CD14-positive monocyte (primary cell): ENCODE results near the gene ARHGAP21. TPM values are rescaled to one million over a fixed set of nuclear protein-coding genes. Genes with fewer than 3 reads are reported as not detected.

Experiments used
- DNase-seq, 3 donors: peaks; one replicate each; pipeline ENCODE4 v3.0.0-alpha.2; 2011 to 2022
- H2AFZ ChIP-seq: 2 replicates; pipeline ENCODE4 v1.6.0; 2012; ENCODE audit warnings: mild to moderate bottlenecking, low read depth, low read length, inconsistent platforms; ENCODE audit not compliant: insufficient read depth, poor library complexity, severe bottlenecking
- H3K27ac ChIP-seq, 2 donors: 1 replicate in 1 of 2; 2 replicates in 1 of 2; pipeline ENCODE4 v1.5.1; 2012 to 2013; ENCODE audit warnings: low read length in 2 of 2, control low read depth in 1 of 2, inconsistent platforms in 1 of 2, low read depth in 1 of 2, mild to moderate bottlenecking in 1 of 2
- H3K27me3 ChIP-seq, 2 donors: one replicate each; pipeline versions ENCODE4 v1.6.0 to v1.6.1; 2011 to 2013; ENCODE audit warnings: low read length in 2 of 2; ENCODE audit not compliant: control insufficient read depth in 2 of 2, insufficient read depth in 2 of 2
- H3K36me3 ChIP-seq, 2 donors: replicated peaks in 1 of 2; 1 replicate in 1 of 2; 2 replicates in 1 of 2; pipeline versions ENCODE4 v1.5.1 to v1.6.1; 2012 to 2013; ENCODE audit warnings: low read length in 2 of 2, control low read depth in 1 of 2, inconsistent platforms in 1 of 2, mild to moderate bottlenecking in 1 of 2; ENCODE audit not compliant: insufficient read depth in 2 of 2, control insufficient read depth in 1 of 2
- H3K4me1 ChIP-seq, 2 donors: 1 replicate in 1 of 2; 2 replicates in 1 of 2; pipeline versions ENCODE4 v1.5.1 to v1.6.1; 2012 to 2013; ENCODE audit warnings: low read length in 2 of 2, control low read depth in 1 of 2, inconsistent platforms in 1 of 2, mild to moderate bottlenecking in 1 of 2, moderate library complexity in 1 of 2; ENCODE audit not compliant: insufficient read depth in 2 of 2, control insufficient read depth in 1 of 2
- H3K4me2 ChIP-seq: replicated peaks from 2 replicates; pipeline ENCODE3; 2012; ENCODE audit warnings: low read length, moderate library complexity, mild to moderate bottlenecking; ENCODE audit not compliant: poor library complexity, severe bottlenecking; ENCODE audit errors: extremely low read depth
- H3K4me3 ChIP-seq, 3 experiments: fragments of 200-600 bp in 1 of 3; sonication (generic) in 1 of 3; replicated peaks in 1 of 3; 1 replicate in 2 of 3; 2 replicates in 1 of 3; pipeline ENCODE4 v1.5.1; 2011 to 2013; ENCODE audit warnings: low read length in 3 of 3, mild to moderate bottlenecking in 3 of 3, control low read depth in 2 of 3, low read depth in 2 of 3, inconsistent platforms in 1 of 3, moderate library complexity in 1 of 3
- H3K79me2 ChIP-seq: 2 replicates; pipeline ENCODE4 v1.6.0; 2012; ENCODE audit warnings: mild to moderate bottlenecking, control low read depth, inconsistent platforms, low read length, moderate library complexity; ENCODE audit not compliant: insufficient read depth
- H3K9ac ChIP-seq: 2 replicates; pipeline ENCODE4 v1.6.0; 2017; ENCODE audit warnings: low read length, mild to moderate bottlenecking; ENCODE audit not compliant: insufficient read depth, poor library complexity, severe bottlenecking
- H3K9me3 ChIP-seq, 2 donors: replicated peaks in 1 of 2; 1 replicate in 1 of 2; 2 replicates in 1 of 2; pipeline versions ENCODE4 v1.5.1 to v1.6.1; 2012 to 2013; ENCODE audit warnings: low read length in 2 of 2, control low read depth in 1 of 2; ENCODE audit not compliant: control insufficient read depth in 1 of 2, insufficient read depth in 1 of 2
- H4K20me1 ChIP-seq: 2 replicates; pipeline ENCODE4 v1.6.0; 2012; ENCODE audit warnings: mild to moderate bottlenecking, low read length, control low read depth, moderate library complexity; ENCODE audit not compliant: insufficient read depth
- H3K27ac Mint-ChIP-seq, 7 donors: one replicate each; pipeline ENCODE4 v1.8.0; 2020; ENCODE audit warnings: mild to moderate bottlenecking in 7 of 7, mixed read lengths in 7 of 7, moderate library complexity in 6 of 7, inconsistent platforms in 2 of 7
- H3K27me3 Mint-ChIP-seq, 3 donors: one replicate each; pipeline ENCODE4 v1.8.0; 2021 to 2022; ENCODE audit warnings: low read depth in 3 of 3, mild to moderate bottlenecking in 3 of 3, mixed read lengths in 3 of 3, moderate library complexity in 3 of 3, inconsistent platforms in 1 of 3
- H3K36me3 Mint-ChIP-seq, 2 donors: one replicate each; pipeline ENCODE4 v1.8.0; 2020; ENCODE audit warnings: mixed read lengths in 2 of 2, inconsistent platforms in 1 of 2, mild to moderate bottlenecking in 1 of 2
- H3K4me1 Mint-ChIP-seq: one replicate; pipeline ENCODE4 v1.8.0; 2020; ENCODE audit warnings: mild to moderate bottlenecking, mixed read lengths
- H3K4me3 Mint-ChIP-seq, 2 donors: one replicate each; pipeline ENCODE4 v1.8.0; 2020; ENCODE audit warnings: mild to moderate bottlenecking in 2 of 2, mixed read lengths in 2 of 2, moderate library complexity in 1 of 2
- H3K9me3 Mint-ChIP-seq, 7 donors: one replicate each; pipeline ENCODE4 v1.8.0; 2020 to 2022; ENCODE audit warnings: mixed read lengths in 7 of 7, mild to moderate bottlenecking in 6 of 7, moderate library complexity in 6 of 7, inconsistent platforms in 2 of 7
- WGBS: methylation state at CpG from one replicate; pipeline ENCODE4 v1.1.5; 2013; ENCODE audit warnings: missing lambda C conversion rate; ENCODE audit not compliant: insufficient coverage; 5-methylcytosine and 5-hydroxymethylcytosine counted together
- intact Hi-C, 2 donors: fragments of 100-400 bp; cut with micrococcal nuclease; formaldehyde crosslinking; loops; one replicate each; pipeline versions ENCODE4 v1.15.0 to v1.15.1; 2023
- polyA plus RNA-seq, 3 donors: library from polyadenylated mRNA; depleted of rRNA in 1 of 3; unstranded in 2 of 3; stranded (reverse) in 1 of 3; fragments of 300-500 nt in 2 of 3; fragments of >200 nt in 1 of 3; fragmentation: Illumina TruSeq in 2 of 3; gene quantifications; 1 replicate in 2 of 3; 2 replicates in 1 of 3; pipeline ENCODE4 v1.2.3, GENCODE V29; 2012 to 2021
- TF ChIP-seq, protein P1 (sequence below): fragments of 200-600 bp; IDR thresholded peaks from one replicate; pipeline ENCODE4 v1.8.0; 2022; ENCODE audit warnings: antibody characterized with exemption, mild to moderate bottlenecking

The ARHGAP21 gene
- polyA plus RNA-seq, 3 donors = 2.1 to 20.0 (median 3.4) TPM

GRCh38 chr10:24756283-24756682, 32.6 kb upstream of the ARHGAP21 start:
- H3K9ac ChIP-seq = no peak overlapping the region
- TF ChIP-seq, protein P1, sequence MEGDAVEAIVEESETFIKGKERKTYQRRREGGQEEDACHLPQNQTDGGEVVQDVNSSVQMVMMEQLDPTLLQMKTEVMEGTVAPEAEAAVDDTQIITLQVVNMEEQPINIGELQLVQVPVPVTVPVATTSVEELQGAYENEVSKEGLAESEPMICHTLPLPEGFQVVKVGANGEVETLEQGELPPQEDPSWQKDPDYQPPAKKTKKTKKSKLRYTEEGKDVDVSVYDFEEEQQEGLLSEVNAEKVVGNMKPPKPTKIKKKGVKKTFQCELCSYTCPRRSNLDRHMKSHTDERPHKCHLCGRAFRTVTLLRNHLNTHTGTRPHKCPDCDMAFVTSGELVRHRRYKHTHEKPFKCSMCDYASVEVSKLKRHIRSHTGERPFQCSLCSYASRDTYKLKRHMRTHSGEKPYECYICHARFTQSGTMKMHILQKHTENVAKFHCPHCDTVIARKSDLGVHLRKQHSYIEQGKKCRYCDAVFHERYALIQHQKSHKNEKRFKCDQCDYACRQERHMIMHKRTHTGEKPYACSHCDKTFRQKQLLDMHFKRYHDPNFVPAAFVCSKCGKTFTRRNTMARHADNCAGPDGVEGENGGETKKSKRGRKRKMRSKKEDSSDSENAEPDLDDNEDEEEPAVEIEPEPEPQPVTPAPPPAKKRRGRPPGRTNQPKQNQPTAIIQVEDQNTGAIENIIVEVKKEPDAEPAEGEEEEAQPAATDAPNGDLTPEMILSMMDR = no peak
- no peak overlapping the region for H3K4me3 ChIP-seq
- Mint-ChIP-seq H3K27me3 (peaks cover 2 to 6% (median 2%) of the 10 kb centered on the region in 3 donors), H3K4me1 (no peaks in the 10 kb centered on the region), H3K4me3 (no peak overlapping the region), H3K36me3 (no peaks in the 10 kb centered on the region), H3K27ac (no peak overlapping the region), H3K9me3 (peaks cover 0 to 12% (median 4%) of the 10 kb centered on the region in 7 donors)
- H3K79me2 ChIP-seq = no peaks in the 10 kb centered on the region
- no CpG with 5 or more reads among the region's 1 CpG for WGBS
- H4K20me1 ChIP-seq = no peaks in the 10 kb centered on the region
- no peak for DNase-seq
- H3K27me3 ChIP-seq = no peaks in the 10 kb centered on the region
- H3K4me1 ChIP-seq = no peaks in the 10 kb centered on the region
- intact Hi-C loops = no loop called here
- H3K27ac ChIP-seq = no peak overlapping the region
- H3K36me3 ChIP-seq = no peaks in the 10 kb centered on the region
- no peak overlapping the region for H3K4me2 ChIP-seq
- H2AFZ ChIP-seq = no peak overlapping the region
- H3K9me3 ChIP-seq = no peaks in the 10 kb centered on the region

GRCh38 chr10:24751716-24752115, 28.0 kb upstream of the ARHGAP21 start:
- Histone ChIP-seq H2AFZ (no peak overlapping the region), H3K9me3 (no peaks in the 10 kb centered on the region), H3K36me3 (no peaks in the 10 kb centered on the region), H3K79me2 (no peaks in the 10 kb centered on the region), H4K20me1 (no peaks in the 10 kb centered on the region), H3K4me1 (no peaks in the 10 kb centered on the region), H3K4me2 (no peak overlapping the region), H3K4me3 (no peak overlapping the region), H3K27me3 (no peaks in the 10 kb centered on the region), H3K27ac (no peak overlapping the region), H3K9ac (no peak overlapping the region)
- no peak for DNase-seq
- Mint-ChIP-seq H3K4me3 (no peak overlapping the region), H3K9me3 (no peaks in the 10 kb centered on the region), H3K27ac (no peak overlapping the region), H3K36me3 (no peaks in the 10 kb centered on the region), H3K27me3 (peaks cover 6 to 7% (median 7%) of the 10 kb centered on the region in 3 donors), H3K4me1 (no peaks in the 10 kb centered on the region)
- no CpG with 5 or more reads among the region's 1 CpG for WGBS
- intact Hi-C loops = no loop called here
- TF ChIP-seq, protein P1 = no peak
